ENCODE measurements around the gene ACTN1.
"Not testable (repeated sequence)": the region's sequence is repeated elsewhere in the genome, so short reads cannot be mapped to it uniquely, and the experiment has no call there.

- TF ChIP-seq CTCF (IDR thresholded peaks at IDR 0.05); TCF7L2 (IDR thresholded peaks at IDR 0.05; ENCODE audit: low read depth, low read length): not testable (repeated sequence)
These were observed 126.6 kb downstream of the ACTN1 start for GRCh38 chr14:68852493-68852892.
